Forelimb muscle (tissue), 1 donor: ENCODE results near the gene ZNF672. TPM values are rescaled to one million over a fixed set of nuclear protein-coding genes. Genes with fewer than 3 reads are reported as not detected.

Experiments
- DNase-seq: peaks from one replicate; pipeline ENCODE4 v3.0.0-alpha.2; 2013; ENCODE audit warnings: low read depth
- polyA plus RNA-seq: library from polyadenylated mRNA; unstranded; fragments of 120-200 nt; gene quantifications from one replicate; pipeline ENCODE4 v1.2.1, GENCODE V29; 2013; ENCODE audit not compliant: insufficient read length

The ZNF672 gene
- polyA plus RNA-seq, 1 donor = 18.4 TPM

- no peak for DNase-seq
These were observed 6.2 kb upstream of the ZNF672 start for GRCh38 chr1:248831842-248832241.

DNA sequence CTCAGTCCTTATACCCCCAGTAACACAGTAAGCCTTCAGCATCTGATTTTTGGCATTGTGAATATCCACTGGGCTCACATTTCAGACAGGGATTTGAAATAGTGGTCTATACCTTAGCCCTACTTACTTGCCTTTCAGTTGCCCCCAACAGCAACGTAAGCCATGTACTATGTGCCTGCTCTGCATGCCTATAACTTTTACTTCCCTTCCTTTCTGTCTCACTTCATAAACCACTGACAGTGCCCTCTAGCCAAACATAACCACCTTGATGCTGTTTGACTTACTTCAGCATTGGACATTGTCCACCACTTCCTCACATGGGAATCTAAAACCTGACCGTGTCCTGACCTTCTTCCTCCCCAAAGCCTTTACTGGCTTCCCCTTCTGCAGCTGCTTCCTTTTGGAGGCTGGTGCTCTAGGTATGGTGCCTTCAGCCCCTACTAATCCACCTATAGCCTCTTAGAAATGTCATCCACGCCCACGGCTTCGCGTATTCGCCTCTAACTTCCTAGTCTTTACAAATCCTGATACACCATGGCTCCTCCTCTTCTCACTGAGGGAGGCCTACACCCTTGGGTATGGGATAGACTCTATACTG, 3.6 kb upstream of the ZNF672 start:
- no peak for DNase-seq

- DNase-seq = no peak
These were observed 811 bp upstream of the ZNF672 start for GRCh38 chr1:248837045-248837780.

DNA sequence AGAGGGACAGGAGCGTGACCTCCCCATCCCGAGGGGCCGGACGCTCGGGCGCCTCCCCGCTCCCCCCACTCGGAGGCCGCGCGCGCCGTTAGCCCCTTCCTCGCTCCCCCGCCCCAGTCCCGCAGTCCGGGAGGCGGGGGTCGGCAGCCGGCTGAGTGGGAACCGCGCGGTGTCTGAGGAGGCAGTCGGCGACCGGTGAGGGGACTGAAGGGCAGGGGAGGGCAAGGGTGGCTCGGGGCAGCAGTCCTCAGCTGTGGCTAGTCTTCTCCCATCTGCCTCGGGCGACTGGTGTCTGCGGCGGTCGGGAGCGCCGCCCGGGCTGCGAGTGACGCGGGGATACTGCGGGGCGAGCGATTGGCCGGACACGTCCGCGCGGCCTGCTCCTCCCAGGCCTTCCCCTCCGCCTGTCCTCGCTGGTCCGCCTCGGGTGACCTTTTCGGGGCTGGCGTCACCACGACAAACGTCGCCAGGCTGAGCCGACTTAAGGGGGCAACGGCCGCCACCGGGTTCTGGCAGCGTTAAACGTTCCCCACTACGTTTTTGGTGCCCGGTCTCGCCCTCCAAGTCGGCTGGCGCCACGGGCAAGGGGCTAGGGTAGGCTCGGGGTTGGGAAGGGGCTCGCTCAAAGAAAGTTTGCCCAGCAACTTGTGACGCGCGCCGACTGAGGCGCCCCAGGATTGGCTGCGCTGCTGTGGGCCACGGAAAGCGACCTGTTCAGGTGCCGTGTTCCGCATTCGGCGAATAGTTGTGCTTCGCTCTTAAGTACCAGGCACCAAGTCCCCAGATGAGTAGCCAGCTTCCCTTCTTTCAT, 538 bp downstream of the ZNF672 start:
- no peak for DNase-seq

- no peak for DNase-seq
These were observed 1.1 kb downstream of the ZNF672 start for GRCh38 chr1:248839168-248839555.

DNA sequence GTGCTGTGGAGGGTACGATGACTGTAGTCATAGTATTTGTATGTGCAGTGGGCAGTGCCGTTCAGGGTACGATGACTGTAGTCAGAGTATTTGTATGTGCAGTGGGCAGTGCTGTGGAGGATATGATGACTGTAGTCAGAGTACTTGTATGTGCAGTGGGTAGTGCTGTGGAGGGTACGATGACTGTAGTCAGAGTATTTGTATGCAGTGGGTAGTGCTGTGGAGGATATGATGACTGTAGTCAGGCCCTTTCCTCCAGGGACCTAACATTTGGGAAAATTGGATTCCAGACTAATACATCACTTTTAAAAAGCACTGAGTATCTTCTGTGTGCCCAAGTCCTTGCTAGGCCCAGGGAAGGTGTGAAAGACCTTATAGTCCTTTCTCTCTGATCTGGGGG, 2.9 kb downstream of the ZNF672 start:
- no peak for DNase-seq

- DNase-seq = no peak
These were observed 3.8 kb downstream of the ZNF672 start for GRCh38 chr1:248841702-248842395.

DNA sequence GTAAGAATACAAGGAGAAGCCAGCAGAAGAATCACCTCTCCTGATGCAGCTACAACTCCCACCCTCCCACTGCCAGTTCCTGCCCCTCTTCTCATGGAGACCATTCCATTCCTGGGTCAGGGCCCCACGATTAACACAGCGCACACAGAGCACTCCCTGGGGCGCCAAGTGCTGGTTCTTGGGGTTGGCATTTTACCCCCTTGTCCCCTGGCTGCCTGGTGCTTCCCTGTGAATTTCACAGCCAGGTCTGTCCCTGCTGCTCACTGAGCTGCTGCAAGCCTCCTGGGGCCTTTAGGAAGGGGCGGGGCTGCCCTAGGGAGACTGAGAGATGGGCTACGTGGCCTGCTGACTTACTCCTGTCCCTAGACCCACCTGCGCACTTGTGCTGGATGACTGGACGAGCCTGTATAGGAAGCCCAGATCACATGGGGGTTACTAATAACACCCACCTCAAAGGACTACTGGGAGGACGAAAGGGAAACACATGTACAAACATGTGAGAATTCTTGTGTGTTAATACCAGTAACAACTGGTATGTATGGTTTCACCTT, 4.8 kb downstream of the ZNF672 start:
- DNase-seq = no peak

DNA sequence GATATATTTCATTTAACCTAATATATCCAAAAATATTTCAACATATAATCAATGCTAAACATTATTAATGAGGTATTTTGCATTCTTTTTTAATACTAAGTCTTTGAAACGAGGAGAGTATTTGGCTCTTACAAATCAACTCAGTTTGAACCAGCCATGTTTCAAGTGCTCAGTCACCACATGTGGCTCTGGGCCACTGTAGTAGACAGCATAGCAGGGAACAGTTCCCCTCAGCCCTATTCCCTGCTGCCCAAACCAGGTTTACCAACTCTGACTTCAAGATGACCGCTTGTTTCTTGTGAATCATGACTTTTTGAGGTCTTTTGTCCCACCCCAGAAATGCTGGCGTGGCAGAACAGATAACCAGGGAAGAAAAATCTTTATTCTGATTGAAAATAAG, 5.7 kb downstream of the ZNF672 start:
- no peak for DNase-seq

DNA sequence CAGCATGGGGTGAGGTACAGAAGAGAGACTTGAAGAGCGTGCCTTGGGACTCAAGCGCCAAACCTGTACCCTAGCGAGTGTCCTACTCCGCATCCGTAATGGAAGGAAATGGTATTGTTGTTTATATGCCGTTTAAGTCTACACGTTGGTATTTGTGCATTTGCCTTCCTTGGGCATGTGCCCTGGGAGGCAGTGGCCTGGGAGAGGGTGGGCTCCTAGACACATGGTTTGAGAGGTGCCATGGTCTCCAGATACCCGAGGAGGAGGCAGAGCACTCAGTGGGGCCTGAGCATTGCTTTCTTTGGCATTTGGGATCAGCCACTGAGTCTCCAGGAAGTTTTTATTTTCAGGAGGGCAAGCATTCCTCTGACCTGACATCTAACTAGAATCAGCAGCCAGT, 6.5 kb downstream of the ZNF672 start:
- DNase-seq = no peak

DNA sequence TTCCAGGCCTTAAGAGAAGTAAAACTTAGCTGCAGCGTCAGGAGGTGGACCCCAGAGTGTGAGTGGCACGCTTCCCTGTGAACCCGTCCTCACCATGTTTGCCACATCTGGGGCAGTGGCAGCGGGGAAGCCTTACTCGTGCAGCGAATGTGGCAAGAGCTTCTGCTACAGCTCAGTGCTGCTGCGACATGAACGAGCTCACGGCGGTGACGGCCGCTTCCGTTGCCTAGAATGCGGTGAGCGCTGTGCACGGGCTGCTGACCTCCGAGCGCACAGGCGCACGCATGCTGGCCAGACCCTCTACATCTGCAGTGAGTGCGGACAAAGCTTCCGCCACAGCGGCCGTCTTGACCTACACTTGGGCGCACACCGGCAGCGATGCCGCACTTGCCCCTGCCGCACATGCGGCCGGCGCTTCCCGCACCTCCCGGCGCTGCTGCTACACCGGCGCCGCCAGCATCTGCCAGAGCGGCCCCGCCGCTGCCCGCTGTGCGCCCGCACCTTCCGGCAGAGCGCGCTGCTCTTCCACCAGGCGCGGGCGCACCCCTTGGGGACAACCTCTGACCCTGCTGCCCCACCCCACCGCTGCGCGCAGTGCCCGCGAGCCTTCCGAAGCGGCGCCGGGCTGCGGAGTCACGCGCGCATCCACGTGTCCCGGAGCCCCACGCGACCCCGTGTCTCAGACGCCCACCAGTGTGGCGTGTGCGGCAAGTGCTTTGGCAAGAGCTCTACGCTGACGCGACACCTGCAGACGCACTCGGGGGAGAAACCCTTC, 9.3 kb downstream of the ZNF672 start:
- no peak for DNase-seq

DNA sequence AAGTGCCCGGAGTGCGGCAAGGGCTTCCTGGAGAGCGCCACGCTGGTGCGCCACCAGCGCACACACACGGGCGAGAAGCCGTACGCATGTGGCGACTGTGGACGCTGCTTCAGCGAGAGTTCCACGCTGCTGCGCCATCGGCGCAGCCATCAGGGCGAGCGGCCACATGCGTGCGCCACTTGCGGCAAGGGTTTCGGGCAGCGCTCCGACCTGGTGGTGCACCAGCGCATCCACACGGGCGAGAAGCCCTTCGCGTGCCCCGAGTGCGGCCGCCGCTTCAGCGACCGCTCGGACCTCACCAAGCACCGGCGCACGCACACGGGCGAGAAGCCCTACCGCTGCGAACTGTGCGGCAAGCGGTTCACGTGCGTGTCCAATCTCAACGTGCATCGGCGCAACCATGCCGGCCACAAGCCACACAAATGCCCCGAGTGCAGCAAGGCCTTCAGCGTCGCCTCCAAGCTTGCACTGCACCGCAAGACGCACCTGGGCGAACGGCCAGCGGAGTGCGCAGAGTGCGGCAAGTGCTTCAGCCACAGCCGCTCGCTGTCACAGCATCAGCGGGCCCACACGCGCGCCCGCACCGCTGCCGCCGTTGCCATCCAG, 10.0 kb downstream of the ZNF672 start:
- DNase-seq = no peak

DNA sequence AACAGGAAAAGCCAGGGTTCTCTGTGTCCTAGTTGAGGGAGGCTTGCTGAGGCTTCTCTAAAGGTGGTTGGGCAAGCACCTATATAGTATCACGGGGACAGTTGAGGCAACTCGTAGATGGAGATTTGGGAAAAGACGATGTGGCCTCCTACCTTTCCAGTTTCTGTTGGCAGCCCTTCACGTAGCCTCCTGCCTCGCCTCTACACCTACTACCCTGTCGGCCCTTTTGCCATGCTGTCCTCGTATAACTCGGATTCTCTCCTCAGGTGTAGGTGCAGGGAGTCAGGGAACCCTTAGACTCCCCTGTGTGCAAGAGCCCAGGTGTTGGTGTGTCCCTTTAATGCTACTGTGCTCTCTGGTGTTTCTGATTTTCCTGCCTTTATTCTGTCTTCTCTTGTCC, 10.6 kb downstream of the ZNF672 start:
- DNase-seq = no peak

DNA sequence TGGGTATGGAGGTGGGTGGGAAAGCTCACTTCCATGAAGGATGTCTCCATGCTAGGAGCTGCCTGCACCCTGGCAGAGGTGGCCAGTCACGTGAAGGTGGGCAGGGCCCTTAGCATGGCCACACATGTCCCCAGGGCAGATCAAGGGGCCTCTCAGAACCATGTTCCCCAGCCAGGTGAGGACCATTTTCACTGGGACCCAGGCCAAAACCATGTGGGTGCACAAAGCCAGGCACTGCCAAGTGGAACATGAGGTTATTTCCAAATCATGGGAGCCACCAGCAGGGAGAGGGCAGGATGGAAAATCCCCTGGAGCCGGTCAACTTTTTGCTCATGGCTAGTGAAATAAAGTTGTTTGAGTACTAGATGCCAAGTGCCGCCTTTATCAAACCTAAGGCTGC, 11.1 kb downstream of the ZNF672 start:
- no peak for DNase-seq

- no peak for DNase-seq
These were observed 11.6 kb downstream of the ZNF672 start for GRCh38 chr1:248849637-248850036.

DNA sequence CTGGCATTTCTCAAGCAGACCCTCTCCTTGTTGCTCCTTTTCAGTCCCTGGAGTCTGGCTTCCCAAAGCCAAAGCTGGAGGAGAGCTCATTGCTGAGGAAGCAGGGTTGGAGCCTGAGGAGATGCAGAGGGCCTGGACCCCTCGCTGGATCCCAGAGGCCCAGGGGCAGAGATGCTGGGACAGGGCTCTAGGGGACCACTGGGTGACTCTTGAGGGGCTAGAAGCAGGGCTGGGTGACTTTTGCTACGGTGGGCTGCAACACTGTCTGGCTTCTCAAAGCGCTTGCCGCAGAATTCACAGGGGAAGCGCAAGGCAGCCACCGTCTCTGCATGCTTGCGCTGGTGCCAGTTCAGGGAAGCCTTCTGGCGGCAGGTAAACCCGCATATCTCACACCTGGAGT, 12.1 kb downstream of the ZNF672 start:
- DNase-seq = no peak

- no peak for DNase-seq
These were observed 12.7 kb downstream of the ZNF672 start for GRCh38 chr1:248850536-248851251.

DNA sequence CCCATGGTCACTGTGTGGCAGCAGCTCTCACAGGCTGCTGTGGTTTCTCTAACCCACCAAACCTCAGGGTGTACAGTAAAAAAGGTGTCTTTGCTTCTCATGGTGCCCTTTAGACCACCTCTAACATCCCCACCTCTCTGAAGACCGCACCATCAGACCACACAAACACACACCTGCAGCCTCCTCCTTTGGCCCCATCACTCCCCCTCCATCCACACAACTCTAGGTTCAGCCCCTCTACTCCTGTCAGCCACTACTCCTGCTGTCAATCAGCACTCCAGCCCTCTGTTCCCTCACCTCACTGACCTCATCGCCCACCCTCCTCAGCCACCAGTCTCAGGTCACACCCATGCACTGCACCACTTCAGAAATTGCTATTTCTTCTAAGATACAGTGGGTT, 13.4 kb downstream of the ZNF672 start:
- DNase-seq = no peak

- no peak for DNase-seq
These were observed 14.7 kb downstream of the ZNF672 start for GRCh38 chr1:248852481-248853405.
